ENCODE results near the gene ZKSCAN3. TPM values are rescaled to one million over a fixed set of nuclear protein-coding genes. Genes with fewer than 3 reads are reported as not detected.
"Not testable (repeated sequence)": the region's sequence is repeated elsewhere in the genome, so short reads cannot be mapped to it uniquely, and the experiment has no call there.

ZKSCAN3 gene
- polyA plus RNA-seq, 3 donors: 0.85 to 2.0 (median 0.88) TPM

GRCh38 chr6:28360961-28361360 is 11.2 kb downstream of the ZKSCAN3 start:
- 91 to 96% (median 95%) methylated on average over 2 of the region's 2 CpGs for WGBS, 3 donors
- H3K27ac ChIP-seq (ENCODE audit: low read depth, low read length): no peak overlapping the region

GRCh38 chr6:28365590-28365989 is 15.8 kb downstream of the ZKSCAN3 start:
- WGBS, 3 donors: 84 to 97% (median 93%) methylated on average over 4 of the region's 4 CpGs
- H3K27ac ChIP-seq (ENCODE audit: low read depth, low read length): not testable (repeated sequence)

- 84 to 88% (median 86%) methylated on average over 4 of the region's 4 CpGs for whole genome bisulfite sequencing, 3 donors
Measured at GRCh38 chr6:28368522-28368921, 18.8 kb downstream of the ZKSCAN3 start.

DNA sequence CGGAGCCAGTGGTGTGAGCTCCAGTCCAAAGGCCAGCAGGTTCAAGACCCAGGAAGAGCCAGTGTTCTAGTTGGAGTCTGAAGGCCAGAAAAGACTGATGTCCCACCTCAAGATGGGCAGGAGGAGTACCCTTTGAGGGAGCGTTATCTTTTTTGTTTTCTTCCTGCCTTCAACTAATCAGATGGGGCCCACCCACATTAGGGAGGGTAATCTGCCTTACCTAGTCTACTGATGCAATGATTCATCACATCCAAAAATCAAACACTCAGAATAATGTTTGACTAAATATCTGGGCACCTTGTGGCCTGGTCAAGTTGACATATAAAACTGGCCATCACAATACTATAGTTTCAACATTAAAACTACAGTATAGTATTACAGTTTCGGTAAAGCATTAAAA is 19.7 kb downstream of the ZKSCAN3 start:
- WGBS, 3 donors: 92 to 98% (median 95%) methylated on average over 3 of the region's 3 CpGs
- H3K27ac ChIP-seq (ENCODE audit: low read depth, low read length): no peak overlapping the region

More at GRCh38 chr6:28368522-28368921, 18.8 kb downstream of the ZKSCAN3 start:
- no peak overlapping the region for H3K27ac ChIP-seq (ENCODE audit: low read depth, low read length)

DNA sequence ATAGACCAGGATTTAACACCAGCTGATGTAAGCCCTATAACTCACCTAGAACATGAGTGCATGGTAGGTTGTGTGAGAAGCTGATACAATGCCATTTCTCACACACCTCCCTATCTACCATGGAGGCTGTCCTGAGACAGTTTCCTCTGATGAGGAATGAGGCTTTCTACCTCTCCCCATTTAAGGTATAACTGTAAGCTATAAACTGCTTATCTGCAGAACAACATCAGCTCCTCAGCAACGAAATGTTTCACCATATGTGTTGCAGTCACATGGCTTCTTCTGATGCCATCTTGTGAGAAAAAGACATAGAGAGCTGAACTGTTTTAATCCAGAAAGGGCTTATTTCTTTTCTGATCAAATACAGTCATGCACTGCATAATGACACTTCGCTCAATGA is 20.7 kb downstream of the ZKSCAN3 start:
- no peak overlapping the region for H3K27ac ChIP-seq (ENCODE audit: low read depth, low read length)
- WGBS, 3 donors: 75 to 79% (median 79%) methylated on average over 2 of the region's 2 CpGs

DNA sequence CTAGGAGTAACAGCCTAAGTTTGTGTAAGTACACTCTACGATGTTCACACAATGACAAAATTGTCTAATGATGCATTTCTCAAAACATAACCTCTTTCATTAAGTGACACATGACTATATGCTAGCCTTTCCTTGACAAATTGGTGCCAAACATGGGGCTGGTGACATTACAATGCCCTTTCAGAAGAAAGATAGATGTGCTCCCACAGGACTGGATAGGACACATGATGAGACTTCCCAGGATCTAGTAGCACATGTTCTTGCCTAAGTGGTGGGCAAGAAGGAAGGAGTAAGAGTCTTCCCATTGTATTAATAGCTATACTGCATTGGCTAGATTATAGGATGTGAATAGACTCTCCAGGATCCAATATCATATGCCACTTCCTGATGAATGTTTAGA is 21.5 kb downstream of the ZKSCAN3 start:
- no peak overlapping the region for H3K27ac ChIP-seq (ENCODE audit: low read depth, low read length)
- 83 to 87% (median 84%) methylated on average over 1 of the region's 1 CpG for WGBS, 3 donors

DNA sequence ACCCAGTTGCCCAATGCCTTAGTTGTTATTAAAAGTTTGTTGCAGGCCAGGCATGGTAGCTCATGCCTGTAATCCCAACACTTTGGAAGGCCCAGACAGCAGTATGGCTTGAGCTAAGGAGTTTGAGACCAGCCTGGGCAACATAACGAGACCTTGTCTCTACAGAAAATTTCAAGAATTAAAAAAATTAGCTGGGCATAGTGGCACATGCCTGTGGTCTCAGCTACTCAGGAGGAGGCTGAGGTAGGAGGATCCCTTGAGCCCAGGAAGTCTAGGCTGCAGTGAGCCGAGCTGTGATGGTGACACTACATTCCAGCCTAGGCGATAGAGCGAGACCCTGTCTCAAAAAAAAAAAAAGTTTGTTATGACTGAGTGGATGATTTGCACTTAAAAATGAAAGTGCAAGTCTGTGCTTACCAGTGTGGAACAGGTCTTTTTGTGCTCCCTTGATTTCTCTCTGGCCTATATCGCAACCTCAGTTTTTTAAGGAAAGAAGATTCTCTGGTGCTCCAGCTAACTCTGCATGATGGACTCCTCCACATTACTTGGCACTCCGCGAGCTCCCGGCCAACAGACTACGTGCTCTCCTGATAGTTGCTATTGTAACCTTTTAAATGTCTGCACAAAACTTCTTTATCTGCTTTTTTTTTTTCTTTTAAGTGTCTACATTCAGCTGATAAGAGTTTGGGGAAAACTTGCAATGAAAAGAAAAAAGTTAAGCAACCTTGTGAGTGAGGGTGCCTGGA is 22.1 kb downstream of the ZKSCAN3 start:
- WGBS, 3 donors: 85% methylated on average over 9 of the region's 9 CpGs
- no peak overlapping the region for H3K27ac ChIP-seq (ENCODE audit: low read depth, low read length)

DNA sequence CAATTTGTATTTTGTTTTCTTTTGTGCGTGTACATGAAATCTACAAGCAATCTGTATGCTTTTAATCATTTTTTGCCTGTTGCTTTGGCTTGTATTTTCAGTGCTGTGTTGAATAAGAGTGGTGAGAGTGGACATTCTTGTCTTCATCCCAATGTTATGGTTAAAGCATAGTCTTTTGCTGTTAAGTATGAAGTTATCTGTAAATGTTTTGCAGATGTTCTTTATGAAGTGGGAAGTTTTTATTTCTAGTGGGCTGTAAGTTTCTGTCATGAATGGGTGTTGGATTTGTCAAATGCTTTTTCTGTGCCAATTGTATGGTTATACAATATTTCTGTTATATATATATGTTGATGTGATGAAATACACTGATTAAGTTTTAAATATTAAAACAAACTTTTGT is 24.2 kb downstream of the ZKSCAN3 start:
- WGBS, 3 donors: 92 to 95% (median 94%) methylated on average over 1 of the region's 1 CpG
- H3K27ac ChIP-seq (ENCODE audit: low read depth, low read length): no peak overlapping the region

- no peak overlapping the region for H3K27ac ChIP-seq (ENCODE audit: low read depth, low read length)
- WGBS, 3 donors: 96 to 100% (median 96%) methylated on average over 1 of the region's 1 CpG
Measured at GRCh38 chr6:28377879-28378278, 28.1 kb downstream of the ZKSCAN3 start.

DNA sequence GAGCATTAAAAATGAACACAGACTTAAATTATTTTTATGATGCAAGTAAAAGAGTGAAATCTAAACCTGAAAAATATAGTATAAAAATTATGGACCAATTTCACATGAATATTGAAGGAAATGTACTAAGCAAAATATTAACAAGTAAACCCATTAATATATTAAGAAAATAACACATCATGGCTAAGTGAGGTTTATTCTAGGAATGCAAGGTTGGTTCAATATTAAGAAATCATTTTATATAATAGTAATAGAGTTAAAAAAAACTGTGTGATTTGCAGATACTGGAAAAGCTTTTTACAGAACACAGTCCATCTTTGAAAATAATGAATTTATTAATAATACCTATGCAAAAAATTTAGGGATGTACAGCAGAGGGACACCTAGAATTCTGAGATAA is 28.9 kb downstream of the ZKSCAN3 start:
- H3K27ac ChIP-seq (ENCODE audit: low read depth, low read length): no peak overlapping the region

DNA sequence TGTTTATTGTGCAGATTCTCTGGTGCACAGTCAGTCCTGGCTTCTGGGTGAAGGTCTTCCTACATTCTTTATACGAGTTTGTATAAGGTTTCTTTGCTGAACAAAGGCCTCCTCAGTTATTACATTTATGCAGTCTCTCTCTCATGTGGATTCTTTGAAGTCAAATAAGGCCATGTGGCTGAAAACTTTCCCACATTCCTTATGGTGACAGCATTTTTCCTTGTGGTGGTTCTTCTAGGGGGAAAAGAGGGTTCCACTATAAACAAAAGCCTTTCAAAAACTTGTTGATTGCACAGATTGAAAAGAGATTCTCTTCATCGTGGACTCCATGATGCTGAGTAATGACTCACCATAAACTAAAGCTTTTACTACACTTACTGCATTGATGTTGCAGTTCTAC is 30.6 kb downstream of the ZKSCAN3 start:
- no peak overlapping the region for H3K27ac ChIP-seq (ENCODE audit: low read depth, low read length)
- WGBS, 3 donors: 93 to 94% (median 94%) methylated on average over 2 of the region's 2 CpGs

DNA sequence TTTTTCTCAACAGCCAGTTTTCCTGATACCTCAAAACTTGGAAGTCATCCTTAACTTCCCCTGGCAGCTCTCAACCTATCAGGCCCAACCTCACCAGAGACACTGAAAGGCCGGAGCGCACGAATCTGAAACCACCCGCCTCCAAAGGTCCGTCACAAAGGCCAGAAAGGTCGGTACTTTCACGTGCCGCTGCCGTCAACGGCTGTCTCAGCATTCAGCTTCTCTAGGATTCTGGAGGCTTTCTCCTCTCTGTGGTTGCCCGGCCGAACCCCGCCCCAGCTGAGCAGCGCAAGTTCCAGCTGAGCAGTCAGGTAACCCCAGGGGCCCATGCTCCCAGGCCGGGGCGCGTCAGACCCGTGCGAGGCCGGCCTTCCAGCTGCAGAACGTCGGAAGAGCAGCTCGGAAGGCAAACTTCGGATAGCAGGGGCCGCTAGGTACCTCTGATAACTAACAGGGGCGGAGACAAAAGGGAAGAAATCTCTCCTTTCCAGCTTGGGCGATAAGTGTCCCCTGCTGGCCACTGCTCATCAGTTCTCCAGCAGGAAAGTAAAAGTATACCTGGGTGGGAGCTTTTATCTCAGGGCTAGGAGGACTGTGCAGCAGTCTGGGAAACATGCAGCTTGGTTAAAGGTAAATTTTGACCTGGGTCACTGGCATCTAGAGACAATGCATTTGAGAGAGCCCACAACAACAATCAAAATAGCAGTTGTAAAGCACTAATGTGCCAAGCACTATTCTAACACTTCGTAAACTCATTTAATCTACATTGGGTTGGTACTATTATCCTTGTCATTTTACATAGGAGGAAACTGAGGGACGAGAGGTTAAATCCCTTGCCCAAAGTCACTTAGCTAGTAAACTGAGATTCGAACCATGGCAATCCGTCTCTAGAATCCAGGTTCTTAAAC is 33.7 kb downstream of the ZKSCAN3 start:
- H3K27ac ChIP-seq (ENCODE audit: low read depth, low read length): no peak overlapping the region
- 13% methylated on average over 31 of the region's 31 CpGs for WGBS, 3 donors

- WGBS, 3 donors: 70 to 83% (median 78%) methylated on average over 2 of the region's 2 CpGs
- H3K27ac ChIP-seq (ENCODE audit: low read depth, low read length): no peak overlapping the region
Measured at GRCh38 chr6:28384143-28384533, 34.4 kb downstream of the ZKSCAN3 start.

DNA sequence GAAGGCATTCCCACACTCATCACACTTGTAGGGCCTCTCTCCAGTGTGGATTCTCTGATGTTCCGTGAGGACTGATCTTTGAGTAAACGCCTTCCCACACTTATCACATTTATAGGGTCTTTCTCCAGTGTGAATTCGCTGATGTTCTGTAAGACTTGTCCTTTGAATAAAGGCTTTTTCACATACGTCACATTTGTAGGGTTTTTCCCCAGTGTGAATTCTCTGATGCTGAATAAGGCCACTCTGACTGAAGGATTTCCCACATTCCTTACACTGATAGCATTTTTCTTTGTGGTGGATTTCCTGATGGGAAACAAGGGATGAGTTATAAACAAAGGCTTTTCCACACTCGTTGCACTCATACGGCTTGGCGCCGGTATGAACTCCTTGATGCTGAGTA is 40.9 kb downstream of the ZKSCAN3 start:
- WGBS, 3 donors: 93 to 96% (median 94%) methylated on average over 8 of the region's 8 CpGs
- H3K27ac ChIP-seq (ENCODE audit: low read depth, low read length): no peak overlapping the region

DNA sequence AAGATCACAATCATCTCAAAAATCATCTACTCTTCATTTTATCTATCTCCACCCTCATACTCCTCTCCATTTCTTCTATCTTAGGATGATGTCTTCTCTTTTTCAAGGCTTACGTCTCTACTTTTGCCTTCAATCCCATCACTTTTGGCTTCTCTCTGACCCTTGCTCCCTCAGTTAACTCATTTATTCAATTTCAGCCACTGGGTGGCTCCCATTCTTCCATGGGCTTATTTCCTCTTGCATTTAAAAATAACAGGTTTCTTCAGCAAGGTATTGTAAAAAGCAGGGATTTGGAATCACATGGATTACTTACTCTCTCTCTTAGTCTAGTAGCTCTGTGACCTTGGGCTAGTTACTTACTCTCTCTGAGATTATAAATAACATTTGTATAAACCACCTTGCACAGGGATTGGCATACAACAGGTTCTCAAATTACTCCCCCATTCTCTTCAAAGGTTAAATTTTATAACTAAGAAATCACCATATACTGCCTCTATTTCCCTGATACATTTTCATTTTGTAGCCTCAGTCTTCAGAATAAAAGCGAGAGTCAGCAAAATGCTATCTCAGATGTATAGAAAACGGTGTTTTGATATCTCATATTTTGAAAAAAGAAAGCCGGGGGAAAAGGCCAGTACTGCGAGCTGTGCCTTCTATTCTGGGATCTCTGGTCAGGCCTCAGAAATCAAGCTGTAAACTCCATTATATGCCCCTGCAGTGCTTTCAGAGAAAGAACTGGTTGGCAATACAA is 44.3 kb downstream of the ZKSCAN3 start:
- H3K27ac ChIP-seq (ENCODE audit: low read depth, low read length): no peak overlapping the region
- WGBS, 3 donors: 76 to 90% (median 77%) methylated on average over 5 of the region's 5 CpGs

GRCh38 chr6:28395918-28396317 is 46.2 kb downstream of the ZKSCAN3 start:
- no peak overlapping the region for H3K27ac ChIP-seq (ENCODE audit: low read depth, low read length)
- 92 to 94% (median 94%) methylated on average over 4 of the region's 4 CpGs for WGBS, 3 donors

DNA sequence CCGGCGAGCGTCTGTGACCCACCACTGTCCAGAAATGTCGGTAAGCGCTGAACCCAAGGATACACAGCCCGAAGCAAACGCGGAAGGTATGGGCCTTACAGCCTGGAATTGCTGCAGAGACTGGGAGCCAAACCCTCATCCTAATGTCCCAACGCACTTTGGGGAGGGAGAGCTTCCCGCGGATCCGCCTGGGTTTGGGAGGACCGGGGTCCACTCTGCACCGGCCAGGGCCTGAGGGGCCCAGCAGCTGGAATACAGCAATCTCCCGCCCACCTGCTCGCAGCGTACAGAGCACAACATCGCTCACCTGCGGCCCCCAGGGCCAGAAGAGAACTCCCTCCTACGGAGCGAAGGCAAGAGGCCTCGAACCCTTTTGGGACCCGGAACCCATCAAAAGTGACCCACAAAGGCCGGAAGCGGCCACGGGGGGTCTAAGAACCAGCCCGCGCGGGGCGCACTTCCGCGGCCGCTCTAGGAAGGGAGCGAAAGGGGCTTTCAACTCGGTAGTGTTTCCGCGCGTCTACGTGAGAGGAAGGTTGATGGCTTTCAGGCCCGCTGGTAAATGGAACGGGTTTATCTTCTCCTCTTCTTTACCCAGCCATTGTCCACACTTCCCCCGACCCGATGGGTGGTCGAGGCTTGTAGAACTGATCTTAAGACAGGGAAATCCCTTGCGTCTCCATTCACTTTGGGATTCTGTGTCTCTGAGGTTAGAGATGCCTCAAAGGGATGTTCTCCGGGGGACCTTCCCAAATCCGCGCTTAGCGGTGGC is 49.8 kb downstream of the ZKSCAN3 start, which contains the start of gene ZSCAN12:
Gene ZSCAN12, minus strand, starts transcription at position 398 of the 772 bp plus-strand sequence. CDS start 1,342 bp downstream, outside the sequence.
- 0 to 1% (median 1%) methylated on average over 49 of the region's 49 CpGs for WGBS, 3 donors
- H3K27ac ChIP-seq (ENCODE audit: low read depth, low read length): no peak within 1 kb of the TSS

- no peak overlapping the region for H3K27ac ChIP-seq (ENCODE audit: low read depth, low read length)
- 22 to 26% (median 26%) methylated on average over 8 of the region's 8 CpGs for WGBS, 3 donors
Measured at GRCh38 chr6:28400122-28400451, 50.3 kb downstream of the ZKSCAN3 start.
